Urothelium cell line (cell line): ENCODE results near the gene DLG1.

Experiments used
- DNase-seq: peaks from one replicate; pipeline ENCODE4 v3.0.0; 2011; ENCODE audit warnings: low spot score, mixed read lengths
- FAIRE-seq: peaks from 2 replicates; lab custom pipeline; 2011; peaks lifted over from hg19 to GRCh38; lab: Jason Lieb, UNC

Gene DLG1

DNA sequence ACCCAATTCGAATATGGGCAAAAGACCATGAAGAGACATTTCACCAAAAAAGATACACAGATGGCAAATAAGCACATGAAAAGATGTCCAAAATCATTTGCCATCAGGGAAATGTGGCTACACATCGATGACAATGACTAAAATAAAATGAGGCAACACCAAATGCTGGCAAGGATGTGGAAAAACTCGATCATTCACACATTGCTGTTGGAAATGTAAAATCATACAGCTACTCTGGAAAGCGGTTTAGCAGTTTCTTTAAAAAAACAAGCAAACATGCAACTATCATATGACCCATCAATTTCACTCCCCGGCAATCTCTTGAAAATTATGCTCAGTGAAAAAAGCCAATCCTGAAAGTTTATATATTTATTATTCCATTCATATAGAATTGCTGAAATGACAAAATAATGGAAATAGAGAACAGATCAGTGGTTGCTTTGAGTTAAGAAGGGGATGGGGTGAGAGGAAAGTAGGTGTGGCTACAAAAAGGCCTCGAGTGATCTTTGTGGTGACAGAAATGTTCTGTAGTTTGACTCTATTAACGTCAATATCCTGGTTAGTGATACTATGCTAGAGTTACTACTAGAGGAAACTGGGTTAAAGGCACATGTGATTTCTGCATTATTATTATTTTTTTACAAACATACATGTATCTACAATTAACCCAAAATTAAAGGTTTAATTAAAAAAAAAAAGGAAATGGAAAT, 45.0 kb downstream of the DLG1 start:
- FAIRE-seq (no peak), DNase-seq (no peak)

DNA sequence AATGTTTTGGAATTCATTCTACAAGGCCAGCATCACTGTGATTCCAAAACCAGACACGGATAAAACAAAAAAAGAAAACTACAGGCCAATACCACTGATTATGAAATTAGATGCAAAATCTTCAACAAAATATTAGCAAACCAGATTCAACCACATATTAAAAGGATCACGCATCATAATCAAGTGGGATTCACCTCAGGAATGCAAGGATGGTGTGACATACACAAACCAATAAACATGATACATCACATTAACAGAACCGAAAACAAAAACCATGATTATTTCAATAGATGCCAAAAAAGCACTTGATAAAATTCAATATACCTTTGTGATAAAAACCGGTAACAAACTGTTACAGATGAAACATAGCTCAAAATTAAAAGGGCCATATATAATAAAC, 48.9 kb downstream of the DLG1 start:
- DNase-seq: no peak

DNA sequence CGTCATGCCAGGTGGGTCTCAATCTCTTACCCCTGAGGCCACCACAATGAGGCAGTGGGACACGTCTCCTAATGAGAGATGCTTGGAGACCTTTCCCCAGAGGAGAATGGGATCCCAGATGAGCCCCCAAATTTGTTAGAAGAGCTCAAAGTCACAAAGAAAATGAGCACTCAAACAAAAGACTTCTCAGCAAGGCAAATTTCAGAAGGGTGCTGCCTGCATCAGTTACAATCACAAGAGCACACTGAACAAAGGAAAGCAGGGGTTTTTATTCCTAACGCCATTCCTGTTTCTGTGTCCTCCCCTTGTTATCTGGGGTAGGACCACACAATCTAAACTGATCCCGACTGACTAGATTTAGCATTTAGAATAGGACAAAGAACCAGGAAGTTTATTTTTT, 50.1 kb downstream of the DLG1 start:
- FAIRE-seq: no peak

More for the DNA sequence above, 48.9 kb downstream of the DLG1 start:
- FAIRE-seq: no peak

DNA sequence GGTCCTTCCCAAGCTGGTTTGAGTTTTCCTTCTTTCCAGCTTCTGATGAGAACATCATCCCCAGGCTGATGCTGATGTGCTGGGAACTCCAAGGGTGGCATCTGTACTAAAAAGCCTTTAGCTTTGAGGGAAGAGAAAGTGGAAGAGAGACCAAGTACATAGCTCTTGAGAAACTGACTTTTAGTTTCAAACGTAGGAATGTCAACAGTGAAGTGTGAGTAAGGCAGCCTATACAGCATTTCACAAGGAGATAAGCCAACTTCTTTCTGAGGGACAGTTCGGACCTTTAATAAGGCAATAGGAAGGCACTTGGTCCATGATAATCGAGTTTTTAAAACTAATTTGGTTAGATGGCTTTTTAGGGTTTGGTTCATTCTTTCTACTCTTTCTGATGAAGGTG, 53.7 kb downstream of the DLG1 start:
- DNase-seq (no peak), FAIRE-seq (no peak)

More for the DNA sequence above, 50.1 kb downstream of the DLG1 start:
- no peak for DNase-seq

DNA sequence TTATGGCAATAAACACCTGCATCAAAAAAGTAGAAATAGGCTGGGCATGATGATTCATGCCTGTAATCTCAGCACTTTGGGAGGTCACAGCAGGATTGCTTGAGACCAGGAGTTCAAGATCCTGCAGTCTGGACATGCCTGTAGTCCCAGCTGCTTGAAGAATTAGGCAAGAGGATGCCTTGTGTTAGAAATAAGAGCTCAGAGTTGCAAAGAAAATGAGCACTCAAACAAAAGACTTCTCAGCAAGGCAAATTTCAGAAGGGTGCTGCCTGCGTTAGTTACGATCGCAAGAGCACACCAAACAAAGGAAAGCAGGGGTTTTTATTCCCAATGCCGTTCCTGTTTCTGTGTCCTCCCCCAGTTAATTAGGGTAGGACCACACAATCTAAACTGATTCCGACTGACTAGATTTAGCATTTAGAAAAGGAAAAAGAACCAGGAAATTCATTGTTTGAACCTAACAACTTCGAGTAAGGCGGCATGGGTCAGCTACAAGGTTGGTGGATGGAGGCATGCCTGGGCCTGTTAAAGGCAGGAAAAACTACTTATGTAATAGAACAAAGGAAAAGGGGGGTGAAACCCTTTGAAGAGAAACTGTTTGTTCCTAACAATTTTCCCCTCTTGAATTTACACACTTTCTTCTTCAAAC, 55.5 kb downstream of the DLG1 start:
- no peak for FAIRE-seq
- DNase-seq: no peak

DNA sequence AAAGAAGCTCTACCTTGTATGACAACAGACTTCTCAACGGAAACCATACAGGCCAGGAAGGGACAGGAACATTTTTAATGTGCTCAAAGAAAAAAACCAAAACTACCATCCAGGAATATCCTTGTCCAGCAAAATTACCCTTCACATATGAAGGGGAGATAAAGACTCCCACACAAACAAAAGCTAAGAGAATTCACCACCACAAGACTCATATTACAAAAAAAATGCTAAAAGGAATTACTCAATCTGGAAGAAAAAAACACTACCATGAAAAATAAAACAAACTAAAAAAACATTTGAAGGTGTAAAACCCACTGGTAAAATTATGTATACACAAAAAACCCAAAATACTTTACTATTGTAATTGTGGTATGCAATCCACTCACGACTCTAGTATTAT, 57.2 kb downstream of the DLG1 start:
- DNase-seq: no peak
- no peak for FAIRE-seq

DNA sequence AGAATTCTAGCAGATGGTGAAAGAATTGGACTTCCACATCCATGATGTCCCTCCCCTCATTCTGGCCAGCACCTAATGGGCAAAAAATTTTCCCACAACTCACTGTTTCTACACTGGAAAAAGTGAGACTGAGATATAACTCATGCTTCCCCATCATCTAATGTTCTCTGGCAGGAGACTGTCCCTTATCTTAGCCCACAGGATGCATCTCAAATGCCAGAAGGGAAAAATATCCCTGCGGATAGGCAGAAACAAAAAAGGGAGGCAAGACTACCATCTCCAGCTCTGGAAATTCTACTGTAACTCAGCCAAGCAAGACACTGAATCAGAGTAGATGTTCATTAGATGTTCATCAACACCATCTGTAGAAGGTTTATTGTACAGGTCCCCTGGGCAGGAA, 58.6 kb downstream of the DLG1 start:
- no peak for FAIRE-seq
- no peak for DNase-seq

DNA sequence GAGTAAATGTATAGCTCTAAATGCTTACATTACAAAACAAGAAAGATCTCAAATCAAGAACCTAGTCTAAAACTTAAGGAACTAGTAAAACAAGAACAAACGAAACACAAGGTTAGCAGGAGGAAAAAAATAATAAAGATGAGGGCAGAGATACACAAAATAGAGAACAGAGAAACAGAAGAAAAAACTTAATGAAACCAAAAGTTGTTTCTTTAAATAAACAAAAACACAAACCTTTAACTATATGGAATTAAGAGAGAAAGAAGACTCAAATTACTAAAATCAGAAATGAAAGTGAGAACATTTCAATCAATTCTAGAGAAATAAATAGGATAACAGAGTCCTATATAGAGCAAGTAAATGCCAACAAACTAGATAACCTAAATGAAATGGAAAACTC, 59.6 kb downstream of the DLG1 start:
- DNase-seq: no peak
- FAIRE-seq: no peak

DNA sequence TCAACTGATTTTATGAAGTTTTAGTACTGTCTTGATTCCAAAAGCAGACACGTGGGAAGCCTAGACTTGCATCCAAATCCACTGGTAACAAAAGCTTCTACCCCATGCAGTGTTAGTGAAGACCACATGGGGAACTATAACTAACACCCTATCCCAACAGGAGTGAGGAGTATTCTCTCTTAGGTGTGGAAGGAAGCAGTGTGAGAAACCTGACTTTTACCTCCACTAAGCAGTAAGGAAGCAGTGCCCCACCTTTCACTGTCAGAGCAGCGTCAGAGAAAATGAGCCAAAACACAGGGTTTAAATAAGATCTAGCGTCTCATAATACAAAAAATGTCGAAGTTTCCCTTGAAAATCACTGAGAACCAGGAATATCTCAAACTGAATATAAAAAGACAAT, 60.5 kb downstream of the DLG1 start:
- DNase-seq (no peak), FAIRE-seq (no peak)

DNA sequence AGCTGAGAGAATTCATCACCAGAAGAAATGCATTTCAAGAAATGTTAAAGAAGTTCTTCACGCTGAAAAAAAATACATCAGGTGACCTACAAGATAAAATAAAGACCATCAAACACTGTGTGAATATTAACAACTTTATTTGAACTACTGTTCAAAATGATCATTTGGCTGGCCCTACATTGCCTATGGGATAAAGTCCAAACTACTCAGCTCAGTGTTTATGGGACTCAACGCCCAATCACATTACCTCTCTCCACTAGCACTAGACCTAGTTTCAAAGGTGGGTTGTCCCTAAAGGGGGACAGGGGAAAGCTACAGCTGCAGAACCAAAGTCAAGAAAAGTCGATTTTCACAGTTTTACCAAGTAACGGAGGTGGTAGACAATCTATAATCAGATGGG, 62.0 kb downstream of the DLG1 start:
- FAIRE-seq: no peak
- DNase-seq: no peak

DNA sequence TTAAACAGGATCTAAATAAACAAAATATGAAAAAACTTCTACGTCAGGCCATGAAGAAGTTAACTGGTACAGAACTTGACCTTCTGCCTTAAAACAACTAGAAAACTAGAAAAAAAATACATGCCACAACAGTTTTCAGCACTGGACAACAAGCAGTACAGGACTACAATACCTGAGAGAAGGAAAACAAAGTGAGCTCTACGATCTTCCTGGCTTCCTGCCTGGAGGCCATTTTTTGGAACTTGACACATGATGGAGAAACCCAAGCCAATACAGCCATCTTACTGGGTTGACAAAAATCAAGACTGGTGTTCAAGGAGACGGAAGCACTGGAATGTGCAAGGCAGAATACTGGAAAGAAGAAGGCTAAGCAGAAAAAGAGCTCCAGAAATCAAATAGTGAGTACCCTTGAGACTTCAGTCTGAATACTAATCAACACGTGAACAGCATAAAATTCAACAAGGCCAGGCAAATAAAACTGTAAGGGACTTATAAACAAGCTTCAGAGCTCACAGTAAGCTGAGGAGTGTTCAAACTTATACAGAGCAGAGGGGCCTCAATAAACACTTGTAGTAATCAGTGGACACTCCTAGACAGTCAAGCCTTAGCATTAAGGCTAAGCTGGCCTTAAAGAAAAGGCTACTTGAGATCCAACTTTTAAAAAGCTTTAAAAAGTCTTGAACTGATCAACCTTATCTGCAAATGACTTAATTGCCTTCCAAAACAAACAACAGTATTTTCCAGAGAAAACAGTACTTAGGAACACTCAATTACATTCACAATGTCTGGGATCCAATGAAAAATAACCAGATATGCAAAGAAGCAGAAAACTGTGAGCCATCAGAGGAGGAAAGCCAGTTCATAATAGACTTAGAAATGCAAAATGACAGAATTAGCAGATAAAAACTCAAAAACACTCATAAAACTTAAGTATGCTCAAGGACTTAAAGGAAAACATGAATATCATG, 63.2 kb downstream of the DLG1 start:
- no peak for FAIRE-seq
- no peak for DNase-seq

DNA sequence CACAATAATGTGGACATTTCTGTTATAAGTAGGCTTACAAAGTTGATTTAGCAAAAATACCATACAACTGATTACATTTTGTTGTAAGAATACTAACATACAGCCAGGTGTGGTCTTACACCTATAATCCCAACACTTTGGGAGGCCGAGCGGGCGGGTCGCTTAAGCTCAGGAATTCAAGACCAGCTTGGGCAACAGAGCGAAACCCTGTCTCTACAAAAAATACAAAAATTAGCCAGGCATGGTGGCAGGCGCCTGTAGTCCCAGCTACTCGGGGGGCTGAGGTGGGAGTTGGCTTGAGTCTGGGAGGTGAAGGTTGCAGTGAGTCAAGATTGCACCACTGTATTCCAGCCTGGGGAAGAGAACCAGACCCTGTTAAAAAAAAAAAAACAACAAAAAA, 67.1 kb downstream of the DLG1 start:
- no peak for FAIRE-seq
- no peak for DNase-seq

DNA sequence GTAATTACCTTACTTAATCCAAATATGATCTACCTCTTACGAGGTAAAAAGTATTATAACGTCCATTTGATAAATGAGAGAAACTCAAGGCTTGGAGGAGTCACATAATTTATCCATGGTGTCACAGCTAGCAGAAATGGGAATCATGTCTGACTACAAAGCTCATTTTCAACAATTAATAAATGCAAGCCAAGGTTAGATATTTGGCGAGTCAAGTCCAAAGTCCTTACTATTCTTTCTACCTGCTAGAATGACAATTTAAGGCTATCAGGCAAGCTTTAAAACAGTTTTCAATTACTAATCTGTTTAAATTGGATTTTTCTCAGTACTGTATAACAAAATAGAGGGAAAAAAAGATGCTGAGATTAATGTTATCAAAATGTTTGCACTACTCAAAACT, 68.6 kb downstream of the DLG1 start:
- DNase-seq: no peak
- no peak for FAIRE-seq

DNA sequence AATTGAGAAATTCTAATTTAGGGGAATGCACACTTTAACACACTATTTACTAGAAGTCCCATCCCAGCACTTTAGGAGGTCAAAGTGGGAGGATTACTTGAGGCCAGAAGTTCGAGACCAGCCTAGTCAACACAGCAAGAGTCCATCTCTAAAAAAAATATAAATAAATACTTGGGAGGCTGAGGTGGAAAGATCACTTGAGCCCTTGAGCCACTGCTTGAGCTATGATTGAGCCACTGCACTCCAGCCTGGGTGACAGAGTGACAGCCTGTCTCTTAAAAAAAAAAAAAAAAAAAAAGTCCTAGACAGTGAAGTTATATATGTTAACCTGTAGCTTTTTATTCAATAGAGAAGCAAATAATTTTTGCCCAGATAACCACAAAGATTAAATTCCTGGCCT, 69.2 kb downstream of the DLG1 start:
- FAIRE-seq (no peak), DNase-seq (no peak)

DNA sequence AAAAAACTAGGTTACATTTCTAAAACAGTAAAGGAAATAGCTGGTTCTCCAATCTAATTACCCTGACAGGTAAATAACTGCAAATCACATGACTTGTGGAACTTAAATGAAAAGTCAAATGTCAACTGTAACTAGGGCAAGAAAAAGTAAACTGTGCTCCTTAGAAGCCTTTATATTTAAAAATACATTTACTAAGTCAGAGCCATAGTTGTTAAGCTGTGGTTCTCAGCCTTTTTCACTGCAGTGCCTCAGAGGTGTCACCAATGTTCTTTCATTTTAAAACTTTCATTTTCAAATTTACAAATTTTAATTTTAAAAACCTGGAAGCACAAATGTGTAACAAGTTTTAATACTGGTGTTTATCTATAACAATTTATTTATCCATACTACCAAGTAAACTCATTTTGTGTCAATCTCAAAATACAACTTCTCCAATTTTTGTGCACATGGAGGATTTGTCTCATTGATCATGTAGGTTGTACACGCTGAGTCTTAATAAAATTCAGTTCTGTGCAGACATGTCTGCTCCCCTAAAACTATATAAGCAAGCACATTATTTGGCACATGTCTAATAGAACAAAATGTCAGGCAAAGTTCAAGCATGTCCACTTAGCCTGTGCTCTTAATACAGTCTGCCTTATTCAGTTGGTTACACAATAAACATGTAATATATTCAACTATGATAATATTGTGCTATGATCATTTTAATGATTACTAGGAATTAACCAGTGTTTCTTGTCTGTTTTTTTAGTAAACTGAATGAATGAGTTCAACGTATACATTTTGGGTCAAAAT, 70.4 kb downstream of the DLG1 start:
- no peak for FAIRE-seq

DNA sequence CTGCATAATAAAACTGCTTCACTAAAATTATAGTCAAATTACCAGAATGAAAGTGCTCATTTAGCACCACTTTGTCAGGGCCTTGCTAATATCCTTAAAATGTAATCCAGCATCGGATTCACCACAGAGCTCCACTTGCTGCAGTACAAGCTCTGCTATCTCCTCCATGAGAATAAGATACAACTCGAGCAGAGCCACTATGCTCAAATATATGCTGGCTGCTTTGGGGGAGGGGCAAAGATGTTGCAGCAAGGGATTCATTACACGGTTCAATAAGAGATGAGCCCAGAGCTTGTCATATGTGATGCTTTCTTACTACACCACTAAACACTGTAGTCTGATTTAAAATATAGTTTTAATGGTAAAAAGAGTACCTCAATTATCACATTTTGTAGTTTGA, 72.2 kb downstream of the DLG1 start:
- no peak for DNase-seq
- no peak for FAIRE-seq

More for the DNA sequence above, 70.4 kb downstream of the DLG1 start:
- DNase-seq: no peak

DNA sequence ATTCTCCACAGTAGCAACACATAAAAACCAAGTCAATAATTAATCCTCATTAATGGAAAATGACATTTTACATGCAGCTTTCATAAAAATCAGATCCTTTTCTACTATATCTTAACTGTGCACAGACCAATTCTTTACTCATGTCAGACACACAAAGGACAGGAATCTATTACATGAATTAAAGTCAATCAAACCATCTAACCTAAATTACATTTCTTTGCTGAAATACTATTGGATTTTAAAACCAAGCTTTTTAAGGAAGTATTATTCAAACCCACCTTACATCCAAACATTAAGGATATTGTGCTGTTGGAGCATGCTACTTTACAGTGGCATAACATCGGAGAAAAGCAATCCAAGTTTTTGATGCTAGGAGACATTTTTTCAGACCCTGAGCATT, 72.8 kb downstream of the DLG1 start:
- no peak for FAIRE-seq
- no peak for DNase-seq

DNA sequence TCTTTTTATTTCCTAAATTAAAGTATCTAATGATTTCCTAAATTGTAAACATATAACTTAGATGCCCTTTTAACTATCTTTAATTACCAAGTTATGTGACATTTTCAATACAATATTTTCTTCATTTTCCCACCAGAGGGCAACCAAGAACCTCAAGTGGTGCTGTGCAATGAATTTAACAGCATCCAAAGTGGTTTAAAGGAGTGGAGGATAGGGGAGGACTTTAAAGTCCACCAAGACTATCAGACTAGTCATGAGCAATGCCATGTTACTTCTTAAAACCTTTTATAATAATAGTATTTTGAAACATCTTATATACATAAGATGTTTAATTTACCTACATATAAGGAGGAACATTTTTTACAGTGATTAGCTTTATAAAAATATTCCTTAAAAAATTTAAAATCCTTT, 74.4 kb downstream of the DLG1 start:
- FAIRE-seq (no peak), DNase-seq (peak; percentile 31)

DNA sequence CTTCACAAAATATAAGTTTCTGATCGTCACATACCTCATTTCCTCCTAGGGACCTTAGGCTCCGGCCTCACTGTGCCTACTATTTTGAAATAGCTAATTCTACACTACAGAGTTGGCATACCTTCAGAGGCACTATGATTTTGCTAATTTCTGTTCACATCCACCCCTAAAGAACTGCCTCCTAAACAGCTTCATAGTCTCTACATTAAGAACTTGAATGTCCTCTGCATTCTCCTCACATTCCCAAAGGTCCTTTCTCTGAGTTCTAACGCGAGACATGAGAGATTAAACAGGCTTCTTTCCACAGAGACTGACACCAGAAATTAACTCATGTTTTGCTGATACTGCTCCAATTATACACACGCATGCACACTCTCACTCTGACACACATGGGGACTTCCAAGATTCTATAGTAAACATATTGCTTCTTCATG, 75.5 kb downstream of the DLG1 start:
- no peak for FAIRE-seq
- DNase-seq: no peak

DNA sequence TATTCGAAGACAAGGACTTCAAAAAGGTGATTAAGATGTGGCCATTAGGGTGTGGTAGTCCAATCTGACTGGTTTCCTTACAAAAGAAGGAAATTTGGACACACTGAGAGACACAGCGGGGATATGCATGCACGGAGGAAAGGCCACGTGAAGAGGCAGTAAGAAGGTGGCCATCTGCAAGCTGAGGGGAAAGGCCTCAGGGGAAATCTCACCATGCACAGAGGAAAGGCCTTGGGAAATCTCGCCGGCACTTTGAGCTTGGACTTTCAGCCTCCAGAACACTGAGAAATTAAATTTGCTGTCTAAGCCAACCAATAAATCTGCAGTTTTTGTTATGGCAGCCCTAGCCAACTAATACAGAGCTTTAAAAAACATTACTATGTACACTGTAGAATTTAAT, 78.8 kb downstream of the DLG1 start:
- DNase-seq (no peak), FAIRE-seq (no peak)

DNA sequence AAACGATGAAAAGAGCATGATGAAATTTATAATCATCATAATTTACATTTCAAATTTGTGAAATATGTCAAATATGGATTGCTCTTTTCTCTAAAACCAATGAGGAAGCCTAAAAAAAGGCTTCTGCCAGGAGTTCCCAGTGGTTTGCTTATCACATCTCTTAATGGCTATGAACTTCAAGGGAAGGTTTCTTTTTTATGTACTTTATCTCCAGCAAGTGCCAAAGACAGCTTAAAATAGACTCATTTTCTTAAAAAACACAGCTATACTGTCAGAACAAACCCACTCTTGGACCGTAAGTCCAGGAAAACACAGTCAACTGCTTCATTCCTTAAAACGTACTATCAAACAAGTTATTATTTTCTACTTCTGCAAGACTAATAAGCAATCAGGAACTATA, 80.2 kb downstream of the DLG1 start:
- DNase-seq (no peak), FAIRE-seq (no peak)
